T-helper 2 cell treated with Interferon-gamma antibody and Interleukin-4, amounts not matched to agents 5 μg/mL and 100 μg/mL, for 36 hours (primary cell): ENCODE results near the gene FNDC7.

Experiments
- DNase-seq: peaks from one replicate; pipeline ENCODE4 v3.0.0; 2021; ENCODE audit warnings: low spot score
- H3K27ac Mint-ChIP-seq: one replicate; pipeline ENCODE4 v1.8.0; 2021; ENCODE audit warnings: mild to moderate bottlenecking, mixed read lengths
- H3K27me3 Mint-ChIP-seq: one replicate; pipeline ENCODE4 v1.8.0; 2021; ENCODE audit warnings: low read depth, mixed read lengths
- H3K36me3 Mint-ChIP-seq: one replicate; pipeline ENCODE4 v1.8.0; 2021; ENCODE audit warnings: low read depth, mixed read lengths
- H3K4me1 Mint-ChIP-seq: one replicate; pipeline ENCODE4 v1.8.0; 2021; ENCODE audit warnings: low read depth, mixed read lengths
- H3K4me3 Mint-ChIP-seq: one replicate; pipeline ENCODE4 v1.8.0; 2022; ENCODE audit warnings: mild to moderate bottlenecking, moderate library complexity, mixed read lengths
- H3K9me3 Mint-ChIP-seq: one replicate; pipeline ENCODE4 v1.8.0; 2021; ENCODE audit warnings: mixed read lengths

The FNDC7 gene

DNA sequence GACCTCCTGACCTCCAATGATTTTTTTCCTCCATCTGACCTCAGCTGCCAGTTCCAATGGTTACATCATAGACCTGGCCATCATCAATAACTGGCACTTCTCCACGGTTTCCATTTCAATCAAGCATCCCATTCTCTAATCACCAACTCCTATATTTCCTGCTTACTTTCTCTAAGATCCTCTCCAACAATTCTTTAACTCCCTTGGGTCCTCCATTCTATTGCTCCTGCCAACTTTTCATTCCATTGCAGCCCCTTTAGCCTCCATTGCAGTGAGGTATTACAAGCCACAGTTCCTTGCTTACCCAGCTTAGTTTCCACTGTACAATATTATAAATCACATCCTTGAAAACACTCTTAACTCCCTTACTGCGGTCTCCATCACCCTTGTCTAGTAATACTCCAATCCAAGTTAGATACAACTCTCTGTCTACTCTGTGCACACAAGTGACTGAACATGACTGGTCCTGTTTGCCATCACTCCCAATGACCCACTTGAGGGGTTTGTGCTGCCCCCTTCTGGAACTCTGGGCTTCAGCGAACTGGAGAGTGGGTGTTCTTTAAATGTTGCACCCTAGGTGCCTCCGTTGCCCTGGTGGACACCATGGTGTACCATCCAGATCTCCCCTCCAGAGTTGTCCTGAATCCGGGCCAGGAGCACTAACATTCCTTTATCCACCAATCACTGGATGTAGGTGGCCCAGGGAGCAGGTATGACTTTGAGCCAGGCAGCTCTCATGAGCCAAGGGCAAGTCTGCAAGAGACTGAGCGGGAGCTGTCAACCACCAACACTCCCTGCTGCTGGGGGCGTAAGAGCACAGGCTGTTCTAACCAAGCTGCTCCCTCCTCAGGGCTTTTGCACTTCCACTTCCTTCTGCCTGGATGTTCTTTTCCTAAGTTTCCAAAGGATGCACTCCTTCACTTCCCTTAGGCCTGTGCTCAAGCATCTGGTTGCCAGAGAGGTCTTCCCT lies 3.7 kb upstream of the FNDC7 start:
- peaks cover 24% of the 10 kb centered on the region for H3K4me1 Mint-ChIP-seq
- no peaks in the 10 kb centered on the region for H3K36me3 Mint-ChIP-seq
- DNase-seq, result peak; percentile 25
- H3K27ac Mint-ChIP-seq, result no peak overlapping the region
- no peak overlapping the region for H3K4me3 Mint-ChIP-seq
- no peaks in the 10 kb centered on the region for H3K9me3 Mint-ChIP-seq
- peaks cover 17% of the 10 kb centered on the region for H3K27me3 Mint-ChIP-seq

DNA sequence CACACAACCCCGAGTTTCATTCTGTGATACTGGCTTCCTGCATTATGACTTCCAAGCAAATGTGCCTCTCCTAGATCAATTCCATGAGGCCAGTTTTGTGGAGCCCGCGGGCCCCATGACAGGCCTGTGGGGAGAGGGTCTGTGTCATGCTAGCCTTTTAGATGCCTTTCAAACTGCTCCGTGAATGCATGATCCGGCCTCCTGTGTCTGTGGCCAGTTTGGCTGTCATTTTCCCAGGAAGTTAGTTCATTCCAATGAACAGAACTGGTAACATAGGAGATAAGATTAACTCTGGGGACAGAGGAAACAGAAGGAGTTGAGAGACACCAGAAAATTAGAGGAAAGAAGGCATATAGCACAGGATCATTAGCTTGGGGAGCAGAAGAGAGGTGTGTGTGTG lies 3.2 kb downstream of the FNDC7 start:
- H3K4me3 Mint-ChIP-seq, result no peak overlapping the region
- peaks cover 20% of the 10 kb centered on the region for H3K27me3 Mint-ChIP-seq
- H3K36me3 Mint-ChIP-seq, result no peaks in the 10 kb centered on the region
- no peak for DNase-seq
- no peaks in the 10 kb centered on the region for H3K9me3 Mint-ChIP-seq
- H3K4me1 Mint-ChIP-seq, result no peaks in the 10 kb centered on the region
- no peak overlapping the region for H3K27ac Mint-ChIP-seq

DNA sequence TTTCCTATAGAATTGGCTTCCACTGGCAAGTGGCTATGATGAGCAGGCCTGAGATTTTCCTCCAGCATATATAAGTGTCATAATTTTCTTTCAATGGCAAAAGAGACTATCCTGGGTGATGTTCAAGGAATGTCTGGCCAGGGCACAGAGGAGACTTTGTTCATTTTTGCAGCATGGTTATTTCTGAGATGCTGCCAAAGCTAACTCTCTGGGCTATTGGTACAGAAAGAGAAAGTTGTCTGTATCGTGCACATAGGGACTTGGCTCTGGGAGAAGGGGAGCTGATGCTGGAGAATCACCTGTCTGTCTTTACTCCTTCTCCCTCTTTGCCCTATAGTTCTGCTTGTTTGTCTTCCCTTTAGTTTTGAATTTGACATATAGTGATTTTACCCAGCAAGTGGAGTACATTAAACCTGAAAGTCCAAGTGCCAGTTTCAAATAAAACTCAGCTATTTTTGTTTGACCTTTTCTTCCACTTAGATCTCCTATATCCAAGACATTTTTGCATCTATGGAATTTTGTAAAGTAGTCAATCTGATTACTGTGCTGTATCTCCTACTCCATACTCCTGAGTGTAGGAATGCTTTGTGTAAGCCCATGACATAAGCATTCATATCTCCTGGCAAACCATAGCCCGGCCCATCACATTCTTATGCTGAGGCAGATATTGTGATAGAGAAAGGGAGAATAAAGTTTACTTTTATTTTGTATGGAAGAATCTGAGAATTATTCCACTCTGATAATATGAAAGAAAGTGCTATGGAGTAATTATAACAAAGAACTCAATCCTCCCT lies 3.9 kb downstream of the FNDC7 start:
- Mint-ChIP-seq H3K4me1 (no peaks in the 10 kb centered on the region), H3K36me3 (no peaks in the 10 kb centered on the region), H3K27me3 (peaks cover 20% of the 10 kb centered on the region), H3K27ac (no peak overlapping the region), H3K4me3 (no peak overlapping the region), H3K9me3 (no peaks in the 10 kb centered on the region)
- no peak for DNase-seq

DNA sequence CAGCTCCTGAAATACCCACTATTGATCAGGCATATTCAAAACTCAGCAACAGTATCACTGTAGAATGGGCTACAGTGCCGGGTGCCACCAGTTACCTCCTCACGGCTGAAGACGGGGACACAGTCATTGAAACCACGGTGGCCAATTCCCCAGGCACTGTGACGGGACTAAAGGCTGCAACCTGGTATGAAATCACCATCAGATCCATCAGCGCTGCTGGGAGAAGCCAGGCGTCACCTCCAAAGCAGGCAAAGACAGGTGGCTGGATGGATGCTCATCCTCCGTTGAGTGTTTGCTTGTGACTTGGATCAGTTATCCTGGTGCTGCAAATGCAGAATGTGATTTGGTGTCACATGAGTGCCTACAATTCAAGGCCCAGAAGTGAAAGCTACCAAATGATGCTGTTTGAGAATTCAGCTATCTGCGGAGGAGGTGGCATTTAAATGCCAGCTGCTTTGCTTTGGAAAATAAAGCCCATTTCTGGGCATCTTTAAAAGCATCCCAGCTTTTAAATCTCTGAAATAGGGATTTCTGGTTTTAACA lies 5.1 kb downstream of the FNDC7 start:
- Mint-ChIP-seq H3K4me3 (no peak overlapping the region), H3K36me3 (no peaks in the 10 kb centered on the region), H3K4me1 (no peaks in the 10 kb centered on the region), H3K27ac (no peak overlapping the region), H3K27me3 (peaks cover 14% of the 10 kb centered on the region), H3K9me3 (no peaks in the 10 kb centered on the region)
- no peak for DNase-seq

DNA sequence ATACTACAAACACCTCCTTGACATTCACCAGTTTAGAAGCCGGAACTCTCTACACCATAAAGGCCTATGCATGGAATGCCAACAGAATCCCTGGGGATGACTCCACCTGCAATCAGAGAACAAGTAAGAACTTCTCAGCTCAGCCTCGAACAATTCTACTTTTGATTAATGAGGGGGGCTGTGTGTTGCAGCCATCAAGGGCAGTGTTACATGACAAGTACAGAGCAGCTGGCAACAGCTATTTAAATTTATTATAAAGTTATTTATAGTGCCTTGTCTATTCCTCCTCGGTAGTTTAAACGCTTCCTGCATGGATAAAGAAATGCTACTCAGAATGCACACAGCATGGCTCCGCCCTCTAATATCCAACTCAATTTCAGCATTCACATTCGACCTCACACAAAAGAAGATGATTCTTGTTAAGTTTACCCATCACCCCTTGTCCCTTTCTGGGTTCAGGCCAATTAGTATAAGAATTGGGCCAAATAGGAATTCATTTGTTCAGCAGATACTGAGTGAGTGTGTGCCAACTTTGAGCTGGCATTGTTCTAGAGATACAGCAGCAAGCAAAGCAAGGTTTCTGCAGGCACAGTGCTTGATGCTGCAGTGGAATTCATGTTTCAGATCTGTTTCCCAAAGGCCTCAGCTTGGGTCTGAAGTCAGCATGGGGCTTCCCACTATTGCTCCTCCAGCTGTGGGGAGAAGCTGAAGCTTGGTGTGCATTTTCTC lies 6.4 kb downstream of the FNDC7 start:
- Mint-ChIP-seq H3K4me3 (no peak overlapping the region), H3K9me3 (no peaks in the 10 kb centered on the region), H3K27me3 (peaks cover 11% of the 10 kb centered on the region), H3K4me1 (no peaks in the 10 kb centered on the region), H3K27ac (no peak overlapping the region), H3K36me3 (no peaks in the 10 kb centered on the region)
- no peak for DNase-seq

DNA sequence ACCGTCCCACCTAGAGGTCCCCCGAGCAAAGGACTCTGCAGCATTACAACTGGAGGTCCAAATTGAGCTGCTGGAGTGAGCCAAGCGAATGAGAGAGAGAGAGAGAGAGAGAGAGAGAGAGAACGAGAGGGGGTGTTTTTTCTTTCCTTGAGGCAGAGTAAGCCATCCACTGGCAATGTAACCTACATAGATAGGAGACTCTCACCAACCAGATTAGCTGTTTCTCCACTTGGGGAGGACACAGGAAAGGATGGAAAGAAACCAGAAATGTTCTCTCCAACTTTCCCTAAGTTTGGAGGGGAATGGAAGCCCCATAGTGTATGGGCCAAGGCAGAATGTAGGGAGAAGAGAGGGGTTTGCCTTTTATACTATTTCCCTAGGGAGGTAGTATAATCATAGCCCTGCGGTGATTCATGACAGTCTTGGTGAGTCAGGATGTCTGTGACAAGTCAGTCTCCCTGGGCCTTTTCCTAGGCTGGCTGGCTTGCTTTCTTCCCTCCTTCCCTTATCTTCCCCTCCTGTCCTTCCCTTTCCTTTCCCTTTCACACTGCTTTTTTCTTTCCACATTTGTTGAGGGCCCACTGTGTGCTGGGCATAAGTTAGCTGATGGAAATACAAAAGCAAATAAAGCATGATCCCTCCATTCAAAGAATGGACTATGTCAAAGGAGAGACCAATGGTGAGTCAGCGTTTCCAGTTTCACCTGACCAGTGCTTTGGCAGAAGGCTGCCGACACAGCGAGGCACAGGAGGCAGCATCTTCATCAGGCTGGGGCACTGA lies 7.1 kb downstream of the FNDC7 start:
- Mint-ChIP-seq H3K27me3 (peaks cover 11% of the 10 kb centered on the region), H3K36me3 (no peaks in the 10 kb centered on the region), H3K4me3 (no peak overlapping the region), H3K9me3 (no peaks in the 10 kb centered on the region), H3K4me1 (no peaks in the 10 kb centered on the region), H3K27ac (no peak overlapping the region)
- DNase-seq, result no peak

DNA sequence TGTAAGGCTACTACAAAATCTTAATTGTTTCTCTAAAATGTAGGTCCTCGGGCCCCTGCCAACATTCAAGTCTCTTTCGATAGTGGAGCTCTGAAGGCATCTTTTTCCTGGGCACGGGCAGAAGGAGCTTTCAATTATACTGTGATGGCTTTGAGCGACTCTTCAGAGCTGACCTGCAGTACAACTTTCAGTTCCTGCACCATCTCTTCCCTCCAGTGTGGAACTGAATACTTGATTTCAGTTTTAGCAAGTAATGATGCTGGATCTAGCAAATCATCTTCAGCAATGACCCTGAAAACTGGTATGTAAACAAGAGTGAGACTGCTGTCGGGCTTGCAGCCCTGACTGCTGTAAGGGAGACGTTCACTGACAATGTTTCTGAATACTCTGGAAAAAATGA lies 9.6 kb downstream of the FNDC7 start:
- no peak for DNase-seq
- peaks cover 15% of the 10 kb centered on the region for H3K27me3 Mint-ChIP-seq
- H3K9me3 Mint-ChIP-seq, result no peaks in the 10 kb centered on the region
- no peak overlapping the region for H3K4me3 Mint-ChIP-seq
- no peak overlapping the region for H3K27ac Mint-ChIP-seq
- no peaks in the 10 kb centered on the region for H3K4me1 Mint-ChIP-seq
- no peaks in the 10 kb centered on the region for H3K36me3 Mint-ChIP-seq

DNA sequence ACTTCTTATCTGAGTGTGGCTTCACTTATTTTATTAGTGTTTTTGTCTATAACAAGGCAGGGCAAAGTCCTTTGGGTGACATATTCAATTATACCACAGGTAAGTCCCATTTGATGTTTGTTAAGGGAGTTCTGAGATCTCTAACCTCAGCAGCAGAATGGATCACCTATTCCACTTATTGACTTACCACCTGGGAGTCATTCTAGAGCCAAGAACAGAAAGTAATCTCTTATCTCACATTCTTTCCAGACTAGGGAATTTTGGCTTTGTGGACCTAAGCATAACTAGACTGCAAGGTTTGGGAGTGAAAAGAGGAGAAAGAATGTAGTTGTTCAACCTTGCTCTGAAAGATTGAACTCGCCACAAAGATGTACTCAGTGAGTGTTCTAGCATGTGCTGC lies 13.2 kb downstream of the FNDC7 start:
- Mint-ChIP-seq H3K9me3 (no peaks in the 10 kb centered on the region), H3K36me3 (no peaks in the 10 kb centered on the region), H3K27me3 (peaks cover 21% of the 10 kb centered on the region), H3K4me1 (no peaks in the 10 kb centered on the region), H3K4me3 (no peak overlapping the region), H3K27ac (no peak overlapping the region)
- no peak for DNase-seq

DNA sequence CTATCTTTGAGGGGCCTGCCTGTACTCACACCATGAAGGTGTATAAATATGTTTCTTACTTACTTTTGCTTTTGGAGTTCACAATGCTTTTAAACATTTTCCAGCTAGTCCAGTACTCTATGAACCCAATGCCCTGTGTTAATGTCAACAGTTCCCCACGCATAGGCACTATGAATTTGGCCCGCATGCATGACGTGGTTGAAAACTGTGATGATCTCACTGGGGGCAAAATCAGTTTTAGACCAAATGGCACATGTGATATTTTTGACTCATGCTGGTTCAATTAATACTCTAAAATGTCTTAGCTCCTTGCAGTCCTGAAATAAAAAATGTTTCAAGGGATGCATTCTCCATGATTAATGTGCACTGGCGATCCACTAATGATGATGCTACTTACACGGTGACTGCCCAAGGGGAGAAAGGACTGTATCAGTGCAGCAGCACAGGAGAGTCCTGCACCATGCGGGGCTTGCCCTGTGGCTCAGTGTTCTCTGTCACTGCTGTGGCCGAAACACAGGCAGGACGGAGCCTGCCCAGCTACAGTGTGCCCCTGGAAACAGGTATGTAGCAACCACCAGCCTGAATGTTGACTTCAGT lies 15.7 kb downstream of the FNDC7 start:
- Mint-ChIP-seq H3K27me3 (peaks cover 30% of the 10 kb centered on the region), H3K4me3 (no peak overlapping the region), H3K4me1 (no peaks in the 10 kb centered on the region), H3K27ac (no peak overlapping the region), H3K9me3 (no peaks in the 10 kb centered on the region), H3K36me3 (no peaks in the 10 kb centered on the region)
- DNase-seq, result no peak

DNA sequence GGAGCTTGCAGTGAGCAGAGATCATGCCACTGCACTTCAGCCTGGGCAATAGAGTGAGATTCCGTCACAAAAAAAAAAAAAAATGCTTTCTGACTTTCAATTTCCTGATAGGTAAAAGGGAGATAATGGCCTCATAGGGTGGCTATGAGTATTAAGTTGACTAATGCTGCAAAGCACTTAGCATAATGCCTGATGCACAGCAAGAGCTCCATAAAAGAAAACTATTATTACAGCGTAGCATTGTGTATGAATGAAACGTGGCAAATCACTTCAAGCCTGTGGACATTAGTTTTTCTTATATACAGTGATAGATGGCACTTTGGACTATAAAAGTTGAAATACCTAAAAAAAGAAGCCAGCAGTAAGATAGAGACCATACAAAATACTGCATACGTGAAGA lies 16.8 kb downstream of the FNDC7 start:
- Mint-ChIP-seq H3K27me3 (peaks cover 35% of the 10 kb centered on the region), H3K27ac (no peak overlapping the region), H3K36me3 (no peaks in the 10 kb centered on the region), H3K4me3 (no peak overlapping the region), H3K9me3 (no peaks in the 10 kb centered on the region), H3K4me1 (no peaks in the 10 kb centered on the region)
- DNase-seq, result no peak

DNA sequence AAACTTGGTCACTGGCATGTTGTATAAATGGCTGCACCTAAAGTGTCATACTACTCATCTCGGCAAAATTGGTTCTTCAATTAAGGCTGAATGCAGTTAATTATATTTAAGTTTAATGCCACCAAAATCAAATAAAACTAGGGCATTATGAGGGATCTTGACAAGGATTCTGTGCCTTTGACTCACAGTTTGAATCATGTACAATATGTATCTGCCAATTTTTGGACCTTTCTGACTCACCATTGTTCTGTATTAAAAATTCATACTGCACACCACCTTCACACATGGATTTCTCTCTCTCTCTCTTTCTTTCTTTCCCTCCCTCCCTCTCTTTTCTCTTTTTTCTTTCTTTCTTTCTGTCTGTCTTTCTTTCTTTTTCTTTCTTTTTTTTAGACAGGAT lies 19.7 kb downstream of the FNDC7 start:
- DNase-seq, result no peak
- Mint-ChIP-seq H3K4me3 (no peak overlapping the region), H3K27me3 (peaks cover 42% of the 10 kb centered on the region), H3K4me1 (no peaks in the 10 kb centered on the region), H3K9me3 (no peaks in the 10 kb centered on the region), H3K27ac (no peak overlapping the region), H3K36me3 (no peaks in the 10 kb centered on the region)

DNA sequence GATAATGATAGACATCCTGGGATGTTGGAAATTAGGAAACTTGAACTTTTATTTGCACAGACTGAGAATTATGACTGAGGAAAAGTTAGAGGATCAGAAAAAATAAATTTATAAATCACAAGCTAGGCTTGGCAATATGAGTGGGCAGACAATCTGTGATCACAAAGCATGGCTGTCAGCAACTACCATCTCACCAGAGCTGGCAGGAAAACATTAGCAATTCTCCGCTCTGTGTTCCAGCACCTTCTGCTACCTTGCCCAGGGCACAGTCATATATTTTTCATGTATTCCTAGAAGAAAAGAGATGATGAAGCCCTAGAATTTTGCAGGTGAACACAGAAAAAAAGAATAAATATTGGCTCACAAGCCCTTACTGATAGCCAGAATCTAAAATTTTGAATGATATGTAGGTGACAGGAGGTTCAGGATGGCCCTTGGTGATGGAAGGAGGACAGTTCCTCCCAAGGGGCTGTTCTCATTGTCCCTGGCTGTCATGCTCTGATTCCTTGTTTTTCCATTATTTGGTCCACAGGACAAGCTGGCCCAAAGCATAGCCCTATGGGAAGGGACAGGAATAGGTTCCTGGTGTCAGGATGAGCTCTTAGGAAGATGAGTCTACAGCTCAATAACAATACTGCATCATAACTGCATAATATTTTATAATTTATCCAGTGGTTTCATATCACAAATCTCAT lies 21.6 kb downstream of the FNDC7 start:
- H3K27me3 Mint-ChIP-seq, result peaks cover 43% of the 10 kb centered on the region
- no peaks in the 10 kb centered on the region for H3K36me3 Mint-ChIP-seq
- H3K27ac Mint-ChIP-seq, result no peak overlapping the region
- no peaks in the 10 kb centered on the region for H3K4me1 Mint-ChIP-seq
- no peak for DNase-seq
- no peaks in the 10 kb centered on the region for H3K9me3 Mint-ChIP-seq
- H3K4me3 Mint-ChIP-seq, result no peak overlapping the region
